Activated CD4-positive, alpha-beta memory T cell treated with anti-CD3 and anti-CD28 coated beads for 36 hours (primary cell): ENCODE data around the gene METAP1. TPM values are rescaled to one million over a fixed set of nuclear protein-coding genes. Genes with fewer than 3 reads are reported as not detected.
"Not testable (repeated sequence)": the region's sequence is repeated elsewhere in the genome, so short reads cannot be mapped to it uniquely, and the experiment has no call there.

ENCODE experiments used
- CTCF ChIA-PET: fragments of 350-600 bp; sonication (Branson Sonifier 250); formaldehyde crosslinking; loops from one replicate; lab custom pipeline; 2021; ENCODE audit warnings: antibody characterized with exemption, inconsistent platforms; lab: Charles Lee
- POLR2A ChIA-PET: fragments of 350-600 bp; sonication (Branson Sonifier 250); formaldehyde crosslinking; loops from one replicate; lab custom pipeline; 2021; ENCODE audit warnings: antibody characterized with exemption; lab: Charles Lee
- DNase-seq: peaks from one replicate; pipeline ENCODE4 v3.0.0-alpha.2; 2020
- H3K27ac Mint-ChIP-seq: one replicate; pipeline ENCODE4 v1.8.0; 2021; ENCODE audit warnings: mixed read lengths
- H3K27me3 Mint-ChIP-seq: one replicate; pipeline ENCODE4 v1.8.0; 2021; ENCODE audit warnings: mixed read lengths
- H3K36me3 Mint-ChIP-seq: one replicate; pipeline ENCODE4 v1.8.0; 2021; ENCODE audit warnings: mixed read lengths
- H3K4me1 Mint-ChIP-seq: one replicate; pipeline ENCODE4 v1.8.0; 2021; ENCODE audit warnings: low read depth, mixed read lengths
- H3K4me3 Mint-ChIP-seq: one replicate; pipeline ENCODE4 v1.8.0; 2021; ENCODE audit warnings: mild to moderate bottlenecking, mixed read lengths
- H3K9me3 Mint-ChIP-seq: one replicate; pipeline ENCODE4 v1.8.0; 2021; ENCODE audit warnings: mixed read lengths
- intact Hi-C: fragments of 100-400 bp; cut with micrococcal nuclease; formaldehyde crosslinking; loops from one replicate; pipeline ENCODE4 v1.15.1; 2023
- microRNA-seq: library from miRNA; unstranded; fragments of <30 nt; microRNA quantifications from one replicate; pipeline ENCODE4 v1.2.0, GENCODE V29; 2022; ENCODE audit warnings: borderline number of aligned reads, borderline microRNAs expressed, borderline replicate concordance
- total RNA-seq, 2 experiments: library from RNA; stranded (reverse); gene quantifications; one replicate each; pipeline ENCODE4 v1.2.3, GENCODE V29; 2021

The METAP1 gene
- total RNA-seq, 2 experiments from 2014 or later = 60.7 to 61.1 TPM

- intact Hi-C loops = no loop called here
- ChIA-PET POLR2A (no interaction called here), CTCF (no interaction called here)
- H3K9me3 Mint-ChIP-seq = no peaks in the 10 kb centered on the region
- peaks cover 2% of the 10 kb centered on the region for H3K36me3 Mint-ChIP-seq
- DNase-seq = no peak
- no peak overlapping the region for H3K27ac Mint-ChIP-seq
- H3K27me3 Mint-ChIP-seq = peaks cover 4% of the 10 kb centered on the region
- H3K4me1 Mint-ChIP-seq = no peaks in the 10 kb centered on the region
- H3K4me3 Mint-ChIP-seq = no peak overlapping the region
These were observed 105.4 kb downstream of the METAP1 start for GRCh38 chr4:99100876-99101275.

DNA sequence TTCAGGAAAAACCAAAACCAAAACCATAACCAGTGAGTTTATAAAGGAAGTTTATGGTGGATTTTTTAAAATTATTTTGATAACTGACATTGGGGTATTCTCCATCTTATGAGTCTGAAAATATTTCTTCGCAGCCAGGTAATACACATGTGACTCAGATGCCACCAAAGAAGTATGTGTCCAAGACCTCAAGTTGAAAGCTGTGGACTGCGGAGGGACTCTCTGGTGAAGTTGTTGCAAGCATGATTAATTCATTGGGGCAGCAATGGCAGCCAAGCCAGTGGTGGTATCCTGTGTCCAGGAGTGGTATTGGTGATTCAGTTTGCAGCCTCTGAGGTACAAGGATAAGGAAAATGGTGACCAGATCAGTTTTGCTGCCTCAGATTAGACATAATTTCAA is 107.1 kb downstream of the METAP1 start:
- H3K36me3 Mint-ChIP-seq = peaks cover 2% of the 10 kb centered on the region
- H3K4me1 Mint-ChIP-seq = no peaks in the 10 kb centered on the region
- H3K27ac Mint-ChIP-seq = no peak overlapping the region
- POLR2A ChIA-PET = no interaction called here
- H3K4me3 Mint-ChIP-seq = no peak overlapping the region
- CTCF ChIA-PET = no interaction called here
- intact Hi-C loops = no loop called here
- no peak for DNase-seq
- H3K9me3 Mint-ChIP-seq = no peaks in the 10 kb centered on the region
- no peaks in the 10 kb centered on the region for H3K27me3 Mint-ChIP-seq

- Mint-ChIP-seq H3K4me1 (no peaks in the 10 kb centered on the region), H3K27ac (no peak overlapping the region), H3K4me3 (no peak overlapping the region), H3K9me3 (no peaks in the 10 kb centered on the region), H3K27me3 (no peaks in the 10 kb centered on the region), H3K36me3 (peaks cover 2% of the 10 kb centered on the region)
- DNase-seq = no peak
- intact Hi-C loops = no loop called here
- POLR2A ChIA-PET = no interaction called here
- CTCF ChIA-PET = no interaction called here
These were observed 107.6 kb downstream of the METAP1 start for GRCh38 chr4:99103166-99103565.

GRCh38 chr4:99104153-99104552 is 108.6 kb downstream of the METAP1 start:
- intact Hi-C loops = no loop called here
- CTCF ChIA-PET = no interaction called here

GRCh38 chr4:99109286-99109685 is 113.8 kb downstream of the METAP1 start:
- H3K9me3 Mint-ChIP-seq, H3K36me3 Mint-ChIP-seq, H3K27ac Mint-ChIP-seq, DNase-seq, POLR2A ChIA-PET, CTCF ChIA-PET, H3K4me1 Mint-ChIP-seq, H3K27me3 Mint-ChIP-seq, H3K4me3 Mint-ChIP-seq, intact Hi-C loops: not testable (repeated sequence)

More at GRCh38 chr4:99104153-99104552, 108.6 kb downstream of the METAP1 start:
- no peaks in the 10 kb centered on the region for H3K9me3 Mint-ChIP-seq
- H3K4me1 Mint-ChIP-seq = no peaks in the 10 kb centered on the region
- H3K4me3 Mint-ChIP-seq = no peak overlapping the region
- POLR2A ChIA-PET = no interaction called here
- DNase-seq = no peak
- peaks cover 2% of the 10 kb centered on the region for H3K36me3 Mint-ChIP-seq
- no peak overlapping the region for H3K27ac Mint-ChIP-seq
- H3K27me3 Mint-ChIP-seq = no peaks in the 10 kb centered on the region

Small RNAs within 50 kb of the gene (microRNA-seq; reads per million reads assigned to microRNA genes)
- 3.5 reads per million for gene MIR3684

Other genes with a start within 250 kb of the METAP1 start
- 100 to 1,000 TPM; 121 to 124 TPM for gene EIF4E, start 66.6 kb upstream of the METAP1 start, total RNA-seq
- 100 to 1,000 TPM; 112 to 119 TPM for gene ADH5, start 93.1 kb downstream of the METAP1 start, total RNA-seq
- gene ADH4, start 148.6 kb downstream of the METAP1 start, total RNA-seq = not detected
- gene ADH6, start 223.5 kb downstream of the METAP1 start, total RNA-seq = not detected